Activated CD4-positive, CD25-positive, alpha-beta regulatory T cell treated with anti-CD3 and anti-CD28 coated beads, Interleukin-2, amount 50 U/mL, for 16 hours (primary cell): ENCODE results near the gene PRAME.
"Not testable (repeated sequence)": the region's sequence is repeated elsewhere in the genome, so short reads cannot be mapped to it uniquely, and the experiment has no call there.

Experiments
- DNase-seq: peaks from one replicate; pipeline ENCODE4 v3.0.0-alpha.2; 2020; ENCODE audit warnings: low read depth, low spot score

The PRAME gene

GRCh38 chr22:22523494-22523893, 35.6 kb downstream of the PRAME start:
- no peak for DNase-seq

GRCh38 chr22:22521631-22522030, 37.4 kb downstream of the PRAME start:
- no peak for DNase-seq

GRCh38 chr22:22520667-22521602, 38.1 kb downstream of the PRAME start:
- no peak for DNase-seq

- no peak for DNase-seq
These were observed 38.9 kb downstream of the PRAME start, which contains the start of gene ZNF280A for GRCh38 chr22:22520020-22520656. TSS of gene ZNF280A (minus strand) at chr22:22520270. CDS start at chr22:22515630, 4,640 bp downstream.

- DNase-seq: no peak
These were observed 39.5 kb downstream of the PRAME start for GRCh38 chr22:22519591-22519990.

- no peak for DNase-seq
These were observed 42.1 kb downstream of the PRAME start for GRCh38 chr22:22516992-22517391.

GRCh38 chr22:22515890-22516289, 43.2 kb downstream of the PRAME start:
- DNase-seq: no peak

- DNase-seq: not testable (repeated sequence)
These were observed 44.6 kb downstream of the PRAME start for GRCh38 chr22:22514431-22514830.

GRCh38 chr22:22513619-22514018, 45.4 kb downstream of the PRAME start:
- no peak for DNase-seq

- DNase-seq: no peak
These were observed 46.1 kb downstream of the PRAME start for GRCh38 chr22:22512951-22513350.

GRCh38 chr22:22510833-22511232, 48.2 kb downstream of the PRAME start:
- not testable (repeated sequence) for DNase-seq

- not testable (repeated sequence) for DNase-seq
These were observed 49.2 kb downstream of the PRAME start for GRCh38 chr22:22509912-22510311.

- DNase-seq: peak; percentile 50
These were observed 50.5 kb downstream of the PRAME start, which contains the start of gene ZNF280B for GRCh38 chr22:22508274-22509176. TSS of gene ZNF280B (minus strand) at chr22:22508742. CDS start at chr22:22489398, 19,344 bp downstream.

GRCh38 chr22:22507743-22508273, 51.3 kb downstream of the PRAME start:
- DNase-seq: no peak

- DNase-seq: no peak
These were observed 52.3 kb downstream of the PRAME start for GRCh38 chr22:22506736-22507135.

- DNase-seq: no peak
These were observed 60.8 kb downstream of the PRAME start for GRCh38 chr22:22498267-22498666.
